Kidney (tissue), 14 donors: Measurements from ENCODE around the gene OR2L3. TPM values are rescaled to one million over a fixed set of nuclear protein-coding genes. Genes with fewer than 3 reads are reported as not detected.

Source experiments
- DNase-seq, 5 donors: peaks; one replicate each; pipeline ENCODE4 v3.0.0-alpha.2; 2013 to 2020
- FAIRE-seq: peaks from 2 replicates; lab custom pipeline; 2012; peaks lifted over from hg19 to GRCh38; lab: Jason Lieb, UNC
- H3K27ac ChIP-seq, 2 donors: one replicate each; pipeline ENCODE4 v1.7.0; 2013; ENCODE audit warnings: low read depth in 2 of 2, low read length in 2 of 2, inconsistent platforms in 1 of 2
- H3K27me3 ChIP-seq: one replicate; pipeline ENCODE4 v1.7.1; 2013; ENCODE audit warnings: low read length, inconsistent platforms; ENCODE audit not compliant: control insufficient read depth, insufficient read depth
- H3K36me3 ChIP-seq, 3 donors: one replicate each; pipeline versions ENCODE4 v1.7.0 to v1.7.1; 2013; ENCODE audit warnings: low read length in 3 of 3, control low read depth in 1 of 3, inconsistent platforms in 1 of 3; ENCODE audit not compliant: insufficient read depth in 3 of 3, control insufficient read depth in 2 of 3
- H3K4me1 ChIP-seq, 3 donors: one replicate each; pipeline versions ENCODE4 v1.7.0 to v1.7.1; 2013; ENCODE audit warnings: low read length in 3 of 3, inconsistent platforms in 1 of 3, low read depth in 1 of 3; ENCODE audit not compliant: control insufficient read depth in 2 of 3, insufficient read depth in 2 of 3
- H3K4me3 ChIP-seq, 3 donors: one replicate each; pipeline versions ENCODE4 v1.7.0 to v1.8.1; 2013; ENCODE audit warnings: low read length in 3 of 3, control low read depth in 1 of 3, inconsistent platforms in 1 of 3
- H3K9ac ChIP-seq, 3 donors: one replicate each; pipeline versions ENCODE4 v1.7.0 to v1.7.1; 2013; ENCODE audit warnings: low read length in 3 of 3, control low read depth in 1 of 3, inconsistent platforms in 1 of 3
- H3K9me3 ChIP-seq, 3 donors: one replicate each; pipeline versions ENCODE4 v1.7.0 to v1.7.1; 2013; ENCODE audit warnings: low read length in 3 of 3, control low read depth in 1 of 3, inconsistent platforms in 1 of 3; ENCODE audit not compliant: control insufficient read depth in 2 of 3, insufficient read depth in 1 of 3
- intact Hi-C: fragments of 100-400 bp; cut with DNase I; formaldehyde crosslinking; loops from one replicate; pipeline ENCODE4 v1.11.1; 2022
- polyA plus RNA-seq: library from polyadenylated mRNA; stranded (reverse); fragments of 350-450 nt; fragmentation: Illumina TruSeq; extraction: RNeasy Lipid Tissue Mini Kit (QIAGEN cat#74804); gene quantifications from one replicate; pipeline ENCODE4 v1.2.3, GENCODE V29; 2014; ENCODE audit warnings: low read depth, low replicate concordance; ENCODE audit not compliant: insufficient read depth
- total RNA-seq: library from RNA; stranded (reverse); fragmentation: NEBNext Ultra II Directional; extraction: Animal tissue kit (Norgen Biotek cat#: 25700); gene quantifications from one replicate; pipeline ENCODE4 v1.2.1, GENCODE V29; 2021
- TF ChIP-seq, protein P1 (sequence below): IDR thresholded peaks from 3 replicates; pipeline ENCODE4 v1.5.1; 2012; ENCODE audit warnings: mild to moderate bottlenecking, moderate library complexity, borderline replicate concordance; ENCODE audit not compliant: insufficient read depth; ENCODE audit errors: extremely low read depth
- donor health status: control.
- donor health status: control.
- donor health status: control.
- donor health status: control.
- donor health status: control.
- donor health status: DM: yes; HTN: yes; CAD: no.
- donor health status: Normal renal cell carcinoma (clear cell type).

OR2L3 gene
- total and polyA plus RNA-seq, 2 donors from 2014 or later, result not detected

DNA sequence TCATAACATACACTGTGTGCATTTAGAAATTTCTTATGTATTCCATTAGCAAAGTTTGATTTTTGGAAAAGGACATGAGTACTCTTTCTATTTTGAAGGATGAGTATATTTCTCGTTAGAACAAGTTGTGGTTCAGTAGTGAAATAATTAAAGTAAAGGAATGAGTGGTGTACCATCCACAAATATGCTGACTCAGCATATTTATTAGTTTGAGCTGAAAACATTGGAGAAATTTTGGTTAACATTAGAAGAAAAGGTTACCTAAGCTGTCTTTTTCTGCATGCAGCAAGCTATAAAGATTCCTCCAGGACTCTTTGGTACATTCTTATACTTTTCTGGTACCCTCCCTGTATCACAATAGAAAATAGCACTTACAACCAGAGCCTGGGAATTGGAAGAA lies 38.9 kb upstream of the OR2L3 start:
- intact Hi-C loops, result no loop called here
- DNase-seq, result no peak
- H3K9ac ChIP-seq, result no peak overlapping the region
- peaks cover 0 to 18% (median 2%) of the 10 kb centered on the region in 3 donors for H3K9me3 ChIP-seq
- no peak overlapping the region for H3K27ac ChIP-seq
- H3K27me3 ChIP-seq, result no peaks in the 10 kb centered on the region
- H3K36me3 ChIP-seq, result no peaks in the 10 kb centered on the region
- TF ChIP-seq, protein P1, sequence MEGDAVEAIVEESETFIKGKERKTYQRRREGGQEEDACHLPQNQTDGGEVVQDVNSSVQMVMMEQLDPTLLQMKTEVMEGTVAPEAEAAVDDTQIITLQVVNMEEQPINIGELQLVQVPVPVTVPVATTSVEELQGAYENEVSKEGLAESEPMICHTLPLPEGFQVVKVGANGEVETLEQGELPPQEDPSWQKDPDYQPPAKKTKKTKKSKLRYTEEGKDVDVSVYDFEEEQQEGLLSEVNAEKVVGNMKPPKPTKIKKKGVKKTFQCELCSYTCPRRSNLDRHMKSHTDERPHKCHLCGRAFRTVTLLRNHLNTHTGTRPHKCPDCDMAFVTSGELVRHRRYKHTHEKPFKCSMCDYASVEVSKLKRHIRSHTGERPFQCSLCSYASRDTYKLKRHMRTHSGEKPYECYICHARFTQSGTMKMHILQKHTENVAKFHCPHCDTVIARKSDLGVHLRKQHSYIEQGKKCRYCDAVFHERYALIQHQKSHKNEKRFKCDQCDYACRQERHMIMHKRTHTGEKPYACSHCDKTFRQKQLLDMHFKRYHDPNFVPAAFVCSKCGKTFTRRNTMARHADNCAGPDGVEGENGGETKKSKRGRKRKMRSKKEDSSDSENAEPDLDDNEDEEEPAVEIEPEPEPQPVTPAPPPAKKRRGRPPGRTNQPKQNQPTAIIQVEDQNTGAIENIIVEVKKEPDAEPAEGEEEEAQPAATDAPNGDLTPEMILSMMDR, result no peak
- H3K4me3 ChIP-seq, result no peak overlapping the region
- no peaks in the 10 kb centered on the region for H3K4me1 ChIP-seq
- no peak for FAIRE-seq

DNA sequence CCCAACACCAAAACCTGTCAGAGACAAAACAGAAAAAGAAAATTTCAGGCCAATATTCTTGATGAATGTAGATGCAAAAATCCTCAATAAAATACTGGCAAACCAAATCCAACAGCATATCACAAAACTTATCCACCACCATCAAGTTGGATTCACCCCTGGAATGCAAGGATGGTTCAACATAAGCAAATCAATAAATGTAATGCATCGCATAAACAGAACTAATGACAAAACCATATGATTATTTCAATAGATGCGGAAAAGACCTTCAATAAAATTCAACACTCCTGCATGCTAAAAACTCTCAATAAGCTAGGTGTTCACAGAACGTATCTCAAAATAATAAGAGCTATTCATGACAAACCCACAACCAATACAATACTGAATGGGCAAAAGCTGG lies 37.0 kb upstream of the OR2L3 start:
- H3K27ac ChIP-seq, result no peak overlapping the region
- DNase-seq, result no peak
- FAIRE-seq, result no peak
- intact Hi-C loops, result no loop called here
- H3K9ac ChIP-seq, result no peak overlapping the region
- no peaks in the 10 kb centered on the region for H3K27me3 ChIP-seq
- H3K9me3 ChIP-seq, result peaks cover 0 to 18% (median 2%) of the 10 kb centered on the region in 3 donors
- TF ChIP-seq, protein P1, result no peak
- H3K4me1 ChIP-seq, result no peaks in the 10 kb centered on the region
- H3K36me3 ChIP-seq, result no peaks in the 10 kb centered on the region
- H3K4me3 ChIP-seq, result no peak overlapping the region

DNA sequence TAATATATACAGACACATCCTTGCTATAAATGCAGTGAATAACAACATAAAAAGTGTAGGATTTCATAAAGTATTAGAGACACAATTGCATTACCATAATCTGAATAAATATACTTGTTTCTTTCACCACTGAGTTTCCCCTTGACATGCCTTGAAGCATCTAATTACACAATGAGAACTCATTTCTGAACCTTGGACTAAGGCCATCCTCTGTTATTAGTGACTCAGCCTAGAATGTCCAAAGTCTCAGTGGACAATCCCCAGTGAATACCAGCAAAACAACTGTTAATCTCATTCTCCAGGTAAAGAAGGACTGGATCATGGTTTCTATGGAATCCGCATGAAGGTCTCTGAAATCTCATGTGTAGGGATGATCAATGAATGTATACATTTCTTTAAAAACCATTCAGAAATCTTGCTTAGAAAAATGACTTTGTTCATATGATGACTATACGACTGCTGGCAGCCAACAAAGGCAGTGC lies 33.4 kb upstream of the OR2L3 start, which contains the start of gene OR2L5:
TSS of gene OR2L5 (plus strand) at position 432 of the 482 bp plus-strand sequence. CDS start 8,288 bp downstream, outside the sequence.
- no peak within 1 kb of the TSS for H3K27ac ChIP-seq
- DNase-seq (no peak), FAIRE-seq (no peak)
- H3K4me1 ChIP-seq, result no peaks in the 10 kb centered on the region
- H3K36me3 ChIP-seq, result no peaks in the 10 kb centered on the region
- intact Hi-C loops, result no loop called here
- H3K9ac ChIP-seq, result no peak within 1 kb of the TSS
- H3K27me3 ChIP-seq, result no peaks in the 10 kb centered on the region
- H3K4me3 ChIP-seq, result no peak within 1 kb of the TSS
- H3K9me3 ChIP-seq, result peaks cover 0 to 18% (median 0%) of the 10 kb centered on the region in 3 donors
- TF ChIP-seq, protein P1, result no peak

DNA sequence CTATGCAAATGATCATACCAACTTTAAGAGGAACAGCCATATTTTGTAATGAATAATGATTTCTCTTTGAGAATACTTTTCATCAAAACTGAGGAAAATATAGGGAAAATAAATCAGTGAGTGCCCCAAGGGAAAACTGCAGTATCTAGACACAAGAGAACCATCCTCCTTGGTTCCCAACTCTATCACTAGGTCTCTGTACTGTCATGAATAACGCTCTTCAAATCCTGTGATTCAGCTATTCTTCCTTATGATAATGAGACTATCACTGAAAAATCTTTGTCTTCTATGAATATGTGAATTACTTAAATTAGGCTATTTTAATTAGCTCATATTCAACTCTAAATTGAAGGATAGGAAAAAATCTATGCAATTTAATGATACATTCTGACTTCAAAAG lies 30.8 kb upstream of the OR2L3 start:
- H3K4me1 ChIP-seq, result no peaks in the 10 kb centered on the region
- FAIRE-seq, result no peak
- H3K27ac ChIP-seq, result no peak overlapping the region
- no peak for DNase-seq
- no peaks in the 10 kb centered on the region for H3K27me3 ChIP-seq
- H3K9me3 ChIP-seq, result peaks cover 0 to 10% (median 0%) of the 10 kb centered on the region in 3 donors
- H3K4me3 ChIP-seq, result no peak overlapping the region
- H3K9ac ChIP-seq, result no peak overlapping the region
- intact Hi-C loops, result no loop called here
- TF ChIP-seq, protein P1, result no peak
- H3K36me3 ChIP-seq, result no peaks in the 10 kb centered on the region
